ENCODE measurements around the gene SSB. TPM values are rescaled to one million over a fixed set of nuclear protein-coding genes. Genes with fewer than 3 reads are reported as not detected.

Gene SSB
- total and polyA plus RNA-seq, 3 donors from 2014 or later, result 18.0 to 67.2 (median 56.5) TPM

DNA sequence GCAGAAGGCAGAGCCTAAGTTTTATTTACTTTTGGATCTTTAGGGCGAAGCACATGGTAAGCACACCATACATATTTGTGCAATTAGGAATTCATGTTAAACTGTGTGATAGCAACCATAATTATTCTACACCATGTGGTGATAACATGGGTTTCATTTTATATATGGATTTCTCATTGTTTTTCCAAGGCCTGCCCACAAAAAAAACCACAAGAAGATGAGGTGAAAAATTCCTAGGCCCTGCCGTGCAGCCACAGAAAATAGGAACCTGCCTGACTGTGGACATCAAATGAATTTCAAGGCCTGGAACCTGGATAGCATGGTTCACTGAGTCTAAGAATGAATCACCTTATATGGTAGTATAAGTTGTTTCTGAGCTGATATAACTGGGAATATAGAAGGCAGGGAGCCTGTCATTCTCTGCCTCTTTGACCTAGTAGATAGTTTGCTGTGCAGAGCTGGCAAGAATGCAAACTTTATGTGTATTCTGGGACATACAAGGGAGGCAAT is 22.4 kb upstream of the SSB start:
- no peaks in the 10 kb centered on the region for H3K9me3 ChIP-seq
- TF ChIP-seq POLR2A (IDR thresholded peaks at IDR 0.05), result no peak
- TF ChIP-seq, protein P1, sequence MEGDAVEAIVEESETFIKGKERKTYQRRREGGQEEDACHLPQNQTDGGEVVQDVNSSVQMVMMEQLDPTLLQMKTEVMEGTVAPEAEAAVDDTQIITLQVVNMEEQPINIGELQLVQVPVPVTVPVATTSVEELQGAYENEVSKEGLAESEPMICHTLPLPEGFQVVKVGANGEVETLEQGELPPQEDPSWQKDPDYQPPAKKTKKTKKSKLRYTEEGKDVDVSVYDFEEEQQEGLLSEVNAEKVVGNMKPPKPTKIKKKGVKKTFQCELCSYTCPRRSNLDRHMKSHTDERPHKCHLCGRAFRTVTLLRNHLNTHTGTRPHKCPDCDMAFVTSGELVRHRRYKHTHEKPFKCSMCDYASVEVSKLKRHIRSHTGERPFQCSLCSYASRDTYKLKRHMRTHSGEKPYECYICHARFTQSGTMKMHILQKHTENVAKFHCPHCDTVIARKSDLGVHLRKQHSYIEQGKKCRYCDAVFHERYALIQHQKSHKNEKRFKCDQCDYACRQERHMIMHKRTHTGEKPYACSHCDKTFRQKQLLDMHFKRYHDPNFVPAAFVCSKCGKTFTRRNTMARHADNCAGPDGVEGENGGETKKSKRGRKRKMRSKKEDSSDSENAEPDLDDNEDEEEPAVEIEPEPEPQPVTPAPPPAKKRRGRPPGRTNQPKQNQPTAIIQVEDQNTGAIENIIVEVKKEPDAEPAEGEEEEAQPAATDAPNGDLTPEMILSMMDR (IDR thresholded peaks at IDR 0.05), result no peak
- 64% methylated on average over 2 of the region's 2 CpGs for WGBS, 2 donors
- H3K27ac ChIP-seq, result no peak overlapping the region
- H3K36me3 ChIP-seq (ENCODE audit: low read depth, missing control alignments), result no peaks in the 10 kb centered on the region
- DNase-seq, result no peak
- no peaks in the 10 kb centered on the region for H3K27me3 ChIP-seq
- H3K4me3 ChIP-seq, result no peak overlapping the region
- intact Hi-C loops (cut with DNase I; ENCODE audit: low total_unique reads), result no loop called here
- no peaks in the 10 kb centered on the region for H3K4me1 ChIP-seq

DNA sequence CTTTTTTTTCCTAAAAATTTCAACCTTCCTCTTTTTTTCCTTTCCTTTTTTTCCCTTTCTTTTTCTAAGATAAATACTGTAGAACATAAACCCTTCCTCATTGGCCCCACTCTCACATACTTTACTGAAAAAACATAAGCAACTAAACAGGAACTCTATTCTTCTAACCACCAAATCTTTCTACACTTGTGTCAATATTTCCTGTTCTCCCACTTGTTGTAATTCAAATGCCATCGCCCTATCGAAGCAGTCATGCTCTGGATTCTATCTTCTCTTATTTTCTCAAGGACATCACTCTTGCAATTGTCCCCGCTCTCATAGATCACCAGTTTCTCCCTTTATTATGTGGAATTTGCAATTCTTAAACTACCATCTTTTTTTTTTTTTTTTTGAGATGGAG is 20.2 kb upstream of the SSB start:
- H3K9me3 ChIP-seq, result no peaks in the 10 kb centered on the region
- no peaks in the 10 kb centered on the region for H3K4me1 ChIP-seq
- 68% methylated on average over 3 of the region's 3 CpGs for WGBS, 2 donors
- no peaks in the 10 kb centered on the region for H3K36me3 ChIP-seq (ENCODE audit: low read depth, missing control alignments)
- TF ChIP-seq, protein P1 (IDR thresholded peaks at IDR 0.05), result no peak
- no peak for TF ChIP-seq POLR2A (IDR thresholded peaks at IDR 0.05)
- no peak overlapping the region for H3K4me3 ChIP-seq
- H3K27ac ChIP-seq, result no peak overlapping the region
- DNase-seq, result no peak
- H3K27me3 ChIP-seq, result no peaks in the 10 kb centered on the region
- intact Hi-C loops (cut with DNase I; ENCODE audit: low total_unique reads), result no loop called here

DNA sequence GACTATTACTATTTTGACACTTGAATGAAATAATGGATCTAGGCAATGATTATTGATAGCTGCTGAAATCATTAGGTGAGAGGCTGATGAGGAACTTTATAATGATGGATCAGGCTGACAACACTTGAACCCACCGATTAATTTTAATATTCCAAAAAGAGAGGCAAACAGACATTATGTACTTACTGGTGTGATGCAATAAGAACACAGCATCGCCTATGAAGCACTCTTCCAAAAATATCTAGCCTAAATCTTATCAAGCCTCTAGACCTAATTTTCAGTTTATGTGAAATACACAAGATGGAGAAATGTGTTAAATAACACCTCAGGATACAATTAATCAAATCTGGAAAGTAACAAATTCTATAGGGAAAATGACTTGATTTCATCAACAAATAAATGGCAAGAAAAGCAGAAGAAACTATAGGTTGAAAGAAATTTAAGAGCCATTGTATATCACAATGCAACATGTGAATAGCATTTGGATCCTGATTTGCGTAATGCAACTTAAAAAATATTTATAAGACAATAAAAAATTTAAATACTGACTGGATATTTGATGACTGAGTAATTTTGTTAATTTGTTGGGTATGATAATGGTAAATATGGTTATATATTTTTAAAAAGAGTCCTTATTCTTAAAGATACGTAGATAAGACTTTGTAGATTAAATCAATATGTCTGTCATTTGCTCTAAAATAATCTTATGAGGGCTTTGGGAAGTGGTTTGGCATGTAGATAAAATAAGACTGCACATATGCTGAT is 17.2 kb upstream of the SSB start:
- WGBS, 2 donors, result 91 to 92% methylated on average over 4 of the region's 4 CpGs
- intact Hi-C loops (cut with DNase I; ENCODE audit: low total_unique reads), result no loop called here

DNA sequence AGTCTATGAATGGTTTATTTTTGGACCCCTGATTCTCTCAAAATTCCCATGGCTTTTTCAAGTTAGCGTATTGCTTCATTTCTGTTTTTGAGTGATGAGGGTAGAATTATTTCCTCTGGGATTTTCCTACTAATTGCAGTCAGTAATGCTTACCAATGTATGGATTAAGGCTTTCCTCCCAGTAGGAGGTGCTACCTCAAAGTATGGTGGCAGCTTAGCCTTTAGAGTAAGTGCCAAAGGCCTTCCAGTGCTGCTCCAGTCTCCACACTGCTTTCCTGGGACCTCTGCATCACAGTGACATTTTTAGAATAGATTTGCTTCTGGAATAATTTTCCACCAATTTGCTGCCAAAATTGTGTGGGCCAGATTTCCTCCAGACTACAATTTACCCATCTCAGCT is 16.2 kb upstream of the SSB start:
- H3K4me3 ChIP-seq, result no peak overlapping the region
- TF ChIP-seq, protein P1 (IDR thresholded peaks at IDR 0.05), result no peak
- TF ChIP-seq POLR2A (IDR thresholded peaks at IDR 0.05), result no peak
- 100% methylated on average over 1 of the region's 1 CpG for WGBS, 2 donors
- intact Hi-C loops (cut with DNase I; ENCODE audit: low total_unique reads), result no loop called here
- H3K27ac ChIP-seq, result no peak overlapping the region
- no peaks in the 10 kb centered on the region for H3K27me3 ChIP-seq
- no peaks in the 10 kb centered on the region for H3K9me3 ChIP-seq
- no peaks in the 10 kb centered on the region for H3K4me1 ChIP-seq
- H3K36me3 ChIP-seq (ENCODE audit: low read depth, missing control alignments), result no peaks in the 10 kb centered on the region
- DNase-seq, result no peak

More for the DNA sequence above, 17.2 kb upstream of the SSB start:
- Histone ChIP-seq H3K27me3 (no peaks in the 10 kb centered on the region), H3K36me3 (ENCODE audit: low read depth, missing control alignments) (no peaks in the 10 kb centered on the region), H3K9me3 (no peaks in the 10 kb centered on the region), H3K4me1 (no peaks in the 10 kb centered on the region), H3K4me3 (no peak overlapping the region), H3K27ac (no peak overlapping the region)
- DNase-seq, result no peak
- TF ChIP-seq POLR2A (IDR thresholded peaks at IDR 0.05), result no peak

DNA sequence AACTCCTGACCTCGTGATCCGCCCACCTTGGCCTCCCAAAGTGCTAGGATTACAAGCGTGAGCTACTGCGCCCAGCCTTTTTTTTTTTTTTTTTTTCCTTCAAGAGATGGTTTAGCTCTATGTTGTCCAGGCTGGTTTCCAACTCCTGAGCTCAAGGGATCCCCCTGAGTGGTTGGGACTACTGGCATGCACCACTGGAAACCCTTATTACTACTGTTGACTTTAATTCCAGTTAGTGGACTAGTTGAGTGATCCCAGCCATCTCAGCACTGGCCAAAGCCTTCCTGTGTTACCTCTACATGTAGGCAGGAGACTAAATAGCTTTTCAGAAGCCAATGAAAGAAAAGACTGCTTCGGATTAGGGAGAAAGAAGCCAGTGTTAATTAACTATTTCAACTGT is 8.1 kb upstream of the SSB start:
- WGBS, 2 donors, result 42 to 78% methylated on average over 5 of the region's 5 CpGs
- H3K4me1 ChIP-seq, result no peaks in the 10 kb centered on the region
- no peak overlapping the region for H3K27ac ChIP-seq
- intact Hi-C loops (cut with DNase I; ENCODE audit: low total_unique reads), result no loop called here
- no peaks in the 10 kb centered on the region for H3K36me3 ChIP-seq (ENCODE audit: low read depth, missing control alignments)
- no peaks in the 10 kb centered on the region for H3K9me3 ChIP-seq
- DNase-seq, result no peak
- no peaks in the 10 kb centered on the region for H3K27me3 ChIP-seq
- TF ChIP-seq POLR2A (IDR thresholded peaks at IDR 0.05), result no peak
- no peak overlapping the region for H3K4me3 ChIP-seq

DNA sequence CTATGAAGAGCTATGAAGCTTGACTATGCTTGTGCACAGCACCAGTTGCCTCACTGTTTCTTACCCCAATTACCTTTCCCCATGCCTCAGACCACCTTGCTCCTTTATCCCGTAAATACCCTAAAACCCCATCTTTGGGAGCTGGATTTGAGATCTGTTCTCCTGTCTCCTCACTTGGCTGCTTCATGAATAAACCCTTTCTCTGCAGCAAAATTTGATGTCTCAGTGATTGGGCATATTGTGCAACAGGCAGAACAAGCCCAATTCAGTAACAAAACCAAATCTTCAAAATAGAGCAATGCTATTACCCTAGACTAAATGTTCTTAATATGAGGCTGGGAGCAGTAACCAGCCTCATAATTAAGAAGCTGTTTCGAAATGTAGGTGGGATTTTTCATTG is 3.5 kb upstream of the SSB start:
- Histone ChIP-seq H3K27ac (no peak overlapping the region), H3K4me1 (no peaks in the 10 kb centered on the region), H3K4me3 (no peak overlapping the region), H3K36me3 (ENCODE audit: low read depth, missing control alignments) (no peaks in the 10 kb centered on the region), H3K27me3 (no peaks in the 10 kb centered on the region), H3K9me3 (no peaks in the 10 kb centered on the region)
- intact Hi-C loops (cut with DNase I; ENCODE audit: low total_unique reads), result no loop called here
- WGBS, 2 donors, result 75 to 95% methylated on average over 2 of the region's 2 CpGs
- DNase-seq, result no peak
- TF ChIP-seq, protein P1 (IDR thresholded peaks at IDR 0.05), result no peak
- TF ChIP-seq POLR2A (IDR thresholded peaks at IDR 0.05), result no peak

Measured in testis (tissue), 3 donors.